IMR-90 (cell line): ENCODE data around the gene NDUFAF8.

Experiments
- CHD1 ChIP-seq: IDR thresholded peaks from 2 replicates; pipeline ENCODE4 v1.6.1; 2012; ENCODE audit warnings: low read depth, low read length, improper control_type of control experiment
- FOS ChIP-seq: fragments of 150-350 bp; IDR thresholded peaks from 2 replicates; pipeline ENCODE4 v1.6.1; 2016; ENCODE audit warnings: low read depth, low read length
- MAFK ChIP-seq: IDR thresholded peaks from 2 replicates; pipeline ENCODE4 v1.6.1; 2012; ENCODE audit warnings: low read depth, low read length, improper control_type of control experiment
- MXI1 ChIP-seq: IDR thresholded peaks from 2 replicates; pipeline ENCODE4 v1.6.1; 2012; ENCODE audit warnings: low read depth, mild to moderate bottlenecking, low read length, moderate library complexity, borderline replicate concordance
- POLR2A ChIP-seq: IDR thresholded peaks from 2 replicates; pipeline ENCODE4 v1.6.1; 2012; ENCODE audit warnings: mild to moderate bottlenecking, low read depth, low read length
- RCOR1 ChIP-seq: IDR thresholded peaks from 2 replicates; pipeline ENCODE4 v1.6.1; 2012; ENCODE audit warnings: mild to moderate bottlenecking, low read length, improper control_type of control experiment; ENCODE audit not compliant: insufficient replicate concordance
- RFX5 ChIP-seq: IDR thresholded peaks from 2 replicates; pipeline ENCODE4 v1.8.0; 2012; ENCODE audit warnings: low read depth, mild to moderate bottlenecking, low read length, moderate library complexity
- SMC3 ChIP-seq: fragments of 150-350 bp; IDR thresholded peaks from 2 replicates; pipeline ENCODE4 v1.6.1; 2016; ENCODE audit warnings: low read depth, mild to moderate bottlenecking, antibody characterized with exemption, low read length, moderate library complexity
- TF ChIP-seq, protein P1 (sequence below): conservative IDR thresholded peaks from 2 replicates; pipeline ENCODE4 v1.5.1; 2012; ENCODE audit warnings: mild to moderate bottlenecking, low read depth, low read length, improper control_type of control experiment

DNA sequence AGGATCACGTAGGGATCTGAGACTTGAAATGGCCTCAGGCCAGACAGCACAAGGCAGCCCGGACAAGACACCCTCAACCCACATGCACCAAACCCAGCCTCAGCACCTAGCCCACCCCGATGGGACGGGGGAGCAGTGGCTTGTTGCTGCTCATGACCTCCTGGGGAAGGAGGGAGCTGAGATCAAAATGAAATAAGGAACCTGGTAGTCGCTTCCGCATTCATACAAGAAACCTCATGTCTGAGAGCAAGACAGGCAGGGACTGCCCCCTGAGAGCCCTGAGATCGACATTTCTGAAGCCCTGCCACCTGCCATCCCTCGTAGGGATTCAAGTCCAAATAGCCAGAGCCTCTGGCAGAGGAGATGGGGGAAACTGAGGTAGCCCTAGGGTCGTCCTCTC lies 10.7 kb upstream of the NDUFAF8 start:
- TF ChIP-seq SMC3: no peak
- no peak for TF ChIP-seq POLR2A
- TF ChIP-seq MXI1: no peak
- TF ChIP-seq, protein P1, sequence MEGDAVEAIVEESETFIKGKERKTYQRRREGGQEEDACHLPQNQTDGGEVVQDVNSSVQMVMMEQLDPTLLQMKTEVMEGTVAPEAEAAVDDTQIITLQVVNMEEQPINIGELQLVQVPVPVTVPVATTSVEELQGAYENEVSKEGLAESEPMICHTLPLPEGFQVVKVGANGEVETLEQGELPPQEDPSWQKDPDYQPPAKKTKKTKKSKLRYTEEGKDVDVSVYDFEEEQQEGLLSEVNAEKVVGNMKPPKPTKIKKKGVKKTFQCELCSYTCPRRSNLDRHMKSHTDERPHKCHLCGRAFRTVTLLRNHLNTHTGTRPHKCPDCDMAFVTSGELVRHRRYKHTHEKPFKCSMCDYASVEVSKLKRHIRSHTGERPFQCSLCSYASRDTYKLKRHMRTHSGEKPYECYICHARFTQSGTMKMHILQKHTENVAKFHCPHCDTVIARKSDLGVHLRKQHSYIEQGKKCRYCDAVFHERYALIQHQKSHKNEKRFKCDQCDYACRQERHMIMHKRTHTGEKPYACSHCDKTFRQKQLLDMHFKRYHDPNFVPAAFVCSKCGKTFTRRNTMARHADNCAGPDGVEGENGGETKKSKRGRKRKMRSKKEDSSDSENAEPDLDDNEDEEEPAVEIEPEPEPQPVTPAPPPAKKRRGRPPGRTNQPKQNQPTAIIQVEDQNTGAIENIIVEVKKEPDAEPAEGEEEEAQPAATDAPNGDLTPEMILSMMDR: no peak
- TF ChIP-seq MAFK: no peak
- no peak for TF ChIP-seq RFX5
- TF ChIP-seq RCOR1: no peak
- no peak for TF ChIP-seq FOS
- TF ChIP-seq CHD1: no peak
